NCI-H774 (cell line): ENCODE results near the gene BACE1-AS.
A peak's percentile ranks its signal among the peaks of the same experiment; 100 is the strongest.

Experiments
- DNase-seq: peaks from one replicate; lab custom pipeline; 2025; lab: John Stamatoyannopoulos, UW

The BACE1-AS gene

DNA sequence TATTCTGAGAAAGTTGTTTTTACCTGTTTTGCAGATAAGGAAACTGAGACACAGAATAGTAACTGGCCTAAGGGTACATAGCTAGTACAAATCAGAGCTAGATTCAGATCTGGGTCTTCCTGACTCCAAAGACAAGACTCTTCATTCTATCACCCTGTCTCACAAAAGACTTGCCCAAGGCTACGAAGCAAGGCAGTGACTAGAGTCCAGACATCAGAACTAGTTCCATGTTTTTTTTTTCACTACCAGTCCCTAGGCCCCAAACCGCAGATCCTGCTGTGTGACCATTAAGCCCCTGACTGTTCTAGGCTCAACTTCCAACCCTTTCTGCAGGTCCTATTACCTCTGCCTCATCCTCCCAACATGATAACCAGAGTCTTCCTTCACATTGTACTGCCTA, 1.5 kb downstream of the BACE1-AS start:
- no peak for DNase-seq

DNA sequence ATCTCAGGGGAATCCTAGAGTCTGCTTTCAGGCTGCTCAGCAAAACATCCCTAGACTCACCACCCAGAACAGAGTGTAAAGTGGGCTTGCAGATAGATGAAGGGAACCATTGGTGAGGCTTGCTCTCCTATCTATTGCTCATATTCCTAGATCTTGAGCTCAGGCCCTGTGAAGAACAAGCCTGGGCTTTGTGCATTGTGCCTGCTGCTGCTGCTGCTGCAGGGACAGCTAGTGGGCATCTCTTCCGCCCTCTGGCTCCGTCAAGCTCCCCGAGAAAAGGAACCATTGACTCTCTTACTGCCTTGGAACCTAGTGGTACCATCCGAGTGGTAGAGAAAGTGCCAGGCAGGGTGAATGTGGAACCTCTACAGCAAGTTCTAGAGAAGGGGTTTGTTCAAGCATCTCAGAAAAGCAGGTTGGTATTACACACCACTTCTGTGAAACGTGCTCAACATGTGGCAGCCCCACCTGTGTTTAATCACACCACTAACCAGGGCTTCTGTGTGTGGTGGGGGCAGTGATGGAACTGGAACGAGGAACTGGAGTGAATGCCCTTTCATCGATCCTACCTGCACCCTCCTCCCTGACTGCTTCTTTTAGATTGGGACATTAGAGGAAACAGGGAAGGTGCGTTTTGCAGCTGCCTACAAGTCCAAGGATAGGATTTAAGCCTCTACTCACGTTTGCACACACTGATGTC, 4.4 kb downstream of the BACE1-AS start:
- DNase-seq: no peak

DNA sequence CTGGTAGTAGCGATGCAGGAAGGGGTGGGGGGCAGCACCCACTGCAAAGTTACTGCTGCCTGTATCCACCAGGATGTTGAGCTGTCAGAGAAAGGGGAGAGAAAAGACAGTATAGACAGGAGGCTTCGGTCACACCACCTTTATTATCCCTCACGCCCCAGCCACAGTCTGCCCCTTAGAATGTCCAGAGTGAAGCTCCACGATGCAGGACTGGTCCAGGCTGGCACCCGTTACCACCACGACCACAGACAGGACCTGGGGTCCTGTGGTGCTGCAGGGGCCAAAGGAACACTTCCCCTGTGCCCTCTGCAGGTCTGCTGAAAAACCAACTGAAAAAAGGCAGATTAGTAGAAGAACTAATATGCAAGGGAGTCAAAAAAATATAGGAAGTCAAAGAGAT, 5.7 kb downstream of the BACE1-AS start:
- no peak for DNase-seq

DNA sequence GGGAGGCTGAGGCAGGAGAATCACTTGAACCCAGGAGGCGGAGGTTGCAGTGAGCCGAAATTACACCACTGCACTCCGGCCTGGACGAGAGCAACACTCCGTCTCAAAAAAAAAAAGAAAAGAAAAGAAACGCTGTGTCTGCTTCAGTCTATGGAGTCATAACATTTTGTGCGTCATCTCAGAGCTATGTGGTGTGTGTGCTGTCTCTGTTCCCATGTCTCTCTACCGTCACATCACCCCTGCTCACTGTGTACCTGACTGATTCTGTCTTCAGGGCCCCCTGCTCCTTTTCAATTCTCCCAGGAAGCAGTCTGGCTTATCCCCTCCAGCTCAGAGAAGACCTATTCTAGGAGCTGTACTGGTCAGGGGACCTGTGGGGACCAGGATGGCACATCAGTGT, 7.0 kb downstream of the BACE1-AS start:
- DNase-seq: no peak

DNA sequence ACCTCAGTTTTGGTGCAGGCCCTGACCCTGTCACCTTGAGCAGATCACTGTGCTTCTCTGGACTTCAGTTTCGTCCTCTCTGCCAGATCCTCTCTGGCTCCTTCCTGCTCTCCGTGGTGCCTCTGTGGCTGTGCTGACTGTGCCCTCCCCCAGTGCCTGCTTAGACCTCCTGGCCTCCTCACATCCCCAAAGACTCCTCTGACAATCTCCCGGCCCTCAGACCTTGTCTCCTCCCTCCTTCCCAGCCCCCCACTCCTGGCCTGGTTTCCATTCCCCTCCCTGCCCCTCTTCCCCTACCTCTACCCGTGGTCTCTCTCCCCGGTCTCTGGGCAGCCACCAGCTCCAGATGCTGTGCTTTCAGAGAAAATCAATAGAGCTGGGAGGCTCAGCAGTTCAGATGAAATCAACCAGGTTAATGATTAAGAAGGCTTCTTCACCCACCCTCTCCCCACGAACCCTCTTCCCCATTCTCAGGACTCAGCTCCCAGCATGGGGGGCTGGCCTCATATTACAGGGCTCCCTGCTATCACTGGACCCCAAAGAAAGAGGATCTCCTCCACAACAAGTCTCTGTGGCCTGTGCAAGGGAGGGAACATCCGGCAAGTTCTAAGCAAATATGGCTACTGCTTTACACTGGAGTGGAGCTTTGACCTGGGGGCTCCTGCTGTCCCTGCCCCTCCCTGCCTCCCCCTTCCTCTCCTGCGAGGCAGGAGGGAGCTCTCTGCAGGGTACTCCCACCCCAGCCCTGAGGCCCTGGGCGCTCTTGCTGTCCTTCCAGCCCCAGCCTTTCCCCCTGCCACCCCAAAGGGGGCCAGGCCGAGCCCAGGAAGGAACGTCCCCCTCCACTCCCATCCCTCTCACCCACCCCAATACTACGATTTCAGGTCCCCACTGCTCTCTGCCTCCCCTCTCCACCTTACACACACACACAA, 8.5 kb downstream of the BACE1-AS start:
- DNase-seq: no peak

DNA sequence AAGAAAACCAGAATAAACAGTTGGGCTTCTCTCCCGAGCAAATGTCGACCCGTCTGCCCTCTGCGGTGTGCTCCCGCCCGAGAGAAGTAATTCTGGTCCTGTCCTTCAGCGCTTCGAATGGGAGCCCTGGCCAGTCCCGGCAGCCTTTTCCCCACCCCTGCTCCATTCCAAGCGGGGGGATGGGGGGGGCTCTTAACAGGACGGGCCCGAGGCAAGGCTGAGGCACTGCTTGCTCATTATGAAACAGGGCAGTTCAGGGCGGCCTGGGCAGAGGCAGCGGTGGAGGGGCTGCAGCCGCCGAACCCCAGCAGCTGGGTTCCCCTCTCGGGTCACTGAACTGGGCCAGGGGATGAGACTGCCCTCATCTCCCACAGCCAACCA, 9.1 kb downstream of the BACE1-AS start:
- no peak for DNase-seq

DNA sequence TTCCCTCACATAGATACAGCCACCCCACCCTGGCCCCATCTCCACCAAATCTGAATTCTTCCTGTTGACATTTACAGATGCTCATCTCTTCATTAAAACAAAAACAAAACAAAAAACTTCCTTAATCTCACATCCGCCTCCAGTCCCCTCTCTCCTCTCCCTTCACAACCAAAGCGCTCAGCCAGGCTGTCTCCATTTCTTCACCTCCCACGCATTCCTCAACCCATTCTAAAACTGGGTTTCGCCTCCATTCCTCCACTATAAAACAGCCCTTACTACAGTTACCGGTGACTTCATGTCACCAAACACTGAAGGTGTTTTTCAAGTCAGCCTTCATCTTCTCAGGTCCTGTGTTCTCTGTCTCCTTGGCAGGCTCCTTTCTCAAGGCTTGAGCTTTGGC, 9.6 kb downstream of the BACE1-AS start:
- DNase-seq: no peak

DNA sequence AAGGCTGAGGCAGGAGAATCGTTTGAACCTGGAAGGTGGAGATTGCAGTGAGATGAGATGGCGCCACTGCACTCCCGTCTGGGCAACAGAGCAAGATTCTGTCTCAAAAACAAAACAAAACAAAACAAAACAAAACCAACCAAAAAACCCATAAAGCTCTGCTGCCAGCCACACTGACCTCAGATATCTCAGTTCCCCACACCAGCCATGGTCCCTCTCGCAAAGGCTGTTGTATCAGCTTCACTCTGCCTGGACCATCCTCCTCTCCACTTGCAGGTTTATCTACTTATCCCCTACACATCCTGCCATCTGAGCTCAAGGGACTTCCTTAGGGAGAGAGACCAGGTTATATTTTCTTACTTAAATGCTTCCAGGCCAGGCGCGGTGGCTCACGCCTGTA, 11.1 kb downstream of the BACE1-AS start:
- DNase-seq: no peak

DNA sequence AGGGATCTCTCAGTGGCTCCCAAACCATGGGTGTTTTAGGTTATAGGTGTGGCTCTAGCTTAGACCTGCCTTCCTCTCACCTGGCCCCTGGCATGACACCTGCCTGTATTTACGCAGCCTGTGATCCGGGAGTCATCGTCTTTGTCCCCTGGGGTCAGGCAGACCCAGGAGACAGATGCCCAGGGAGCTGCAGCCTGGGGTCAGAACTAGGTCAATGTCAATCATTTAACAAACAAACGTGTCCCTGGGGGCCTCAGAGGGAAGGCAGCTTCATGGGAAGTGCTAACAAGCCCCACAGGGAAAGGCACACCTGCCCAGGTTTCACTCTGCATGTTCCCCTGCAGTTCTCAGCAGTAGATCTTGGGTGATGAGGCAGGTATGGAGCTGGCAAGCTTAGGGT, 12.0 kb downstream of the BACE1-AS start:
- peak; percentile 37 for DNase-seq

DNA sequence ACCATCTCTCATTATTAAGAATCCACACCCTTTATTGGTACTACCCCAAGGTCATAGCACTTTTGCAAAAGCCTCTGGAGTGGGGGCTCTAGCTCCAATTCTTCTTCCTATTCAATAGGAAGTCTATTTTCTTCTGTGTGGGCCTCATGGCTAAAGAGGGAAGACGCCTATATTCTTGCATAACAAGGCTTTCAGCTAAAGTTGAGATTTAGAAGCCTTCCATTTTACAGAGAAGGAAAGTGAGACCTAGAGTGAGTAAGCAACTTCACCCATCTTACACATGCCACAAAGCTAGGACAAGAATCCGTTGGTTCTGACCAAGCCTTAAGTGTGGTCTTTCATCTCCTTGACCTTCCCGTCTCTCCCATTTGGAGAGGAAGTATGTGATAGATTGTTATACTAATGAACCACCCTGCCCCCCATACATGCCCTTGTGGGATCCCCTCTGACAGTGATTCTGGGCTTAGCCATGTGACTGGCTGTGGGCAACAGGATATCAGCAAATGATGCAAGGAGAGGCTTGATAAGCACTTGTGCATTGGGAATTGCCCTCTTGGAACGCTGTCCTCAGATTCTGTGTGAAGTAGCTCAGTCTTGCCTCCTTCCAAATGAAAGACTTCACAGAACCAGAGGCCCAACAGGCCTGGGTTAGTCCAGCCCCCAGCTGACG, 12.6 kb downstream of the BACE1-AS start:
- no peak for DNase-seq

DNA sequence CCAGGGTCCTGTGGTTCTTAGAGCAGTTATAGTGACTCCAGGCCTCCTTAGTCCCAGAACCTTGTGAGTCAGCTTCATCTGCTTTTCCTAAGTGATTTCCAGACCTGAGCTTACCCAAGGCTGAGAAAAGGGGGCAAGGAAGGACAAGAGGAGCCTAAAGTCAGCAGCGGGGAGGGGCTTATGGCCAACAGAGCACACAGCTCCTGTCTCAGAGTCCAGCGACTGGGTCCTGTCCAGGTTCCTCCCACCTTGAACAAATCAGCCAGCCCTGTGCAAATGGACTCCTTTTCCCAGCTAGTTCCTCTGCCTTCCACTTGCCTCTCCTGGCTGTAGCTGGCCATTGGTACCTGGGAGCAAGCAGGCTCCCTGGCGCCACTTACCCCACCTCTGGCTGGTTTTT, 14.0 kb downstream of the BACE1-AS start:
- no peak for DNase-seq

DNA sequence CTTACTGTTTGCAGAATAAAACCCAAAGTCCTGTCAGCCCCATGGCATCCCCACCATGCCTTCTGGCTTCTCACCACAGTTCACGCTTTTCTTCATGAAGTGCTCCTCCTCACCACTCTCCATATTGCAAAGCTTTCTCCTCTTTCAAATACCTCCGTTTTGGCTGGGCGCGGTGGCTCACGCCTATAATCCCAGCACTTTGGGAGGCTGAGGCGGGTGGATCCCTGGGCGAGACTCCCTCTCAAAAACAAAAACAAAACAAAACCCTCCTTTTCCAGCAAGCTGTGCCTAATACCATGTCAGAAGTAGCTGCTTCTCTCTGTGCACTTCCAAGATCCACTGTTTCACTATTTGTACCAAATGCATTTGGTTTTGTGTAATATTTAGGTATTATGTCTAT, 18.2 kb downstream of the BACE1-AS start:
- DNase-seq: no peak

DNA sequence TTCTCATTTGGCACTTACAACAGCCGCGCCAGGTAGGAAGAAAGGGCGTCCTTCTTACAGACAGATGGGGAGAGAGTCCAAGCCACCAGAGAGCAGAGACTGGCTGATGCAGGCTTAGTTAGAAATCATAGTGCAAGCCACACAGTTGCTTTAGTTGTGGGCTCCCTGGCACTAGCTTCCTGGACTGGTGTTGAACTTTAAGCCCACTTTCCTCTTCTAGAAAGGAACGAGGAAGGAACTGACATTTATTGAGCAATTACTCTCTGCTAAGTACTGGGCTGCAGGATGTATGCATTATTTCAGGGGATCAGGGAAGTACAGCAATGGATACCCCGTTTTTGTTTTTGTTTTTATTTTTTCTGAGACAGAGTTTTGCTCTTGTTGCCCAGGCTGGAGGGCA, 21.9 kb downstream of the BACE1-AS start:
- DNase-seq: no peak

DNA sequence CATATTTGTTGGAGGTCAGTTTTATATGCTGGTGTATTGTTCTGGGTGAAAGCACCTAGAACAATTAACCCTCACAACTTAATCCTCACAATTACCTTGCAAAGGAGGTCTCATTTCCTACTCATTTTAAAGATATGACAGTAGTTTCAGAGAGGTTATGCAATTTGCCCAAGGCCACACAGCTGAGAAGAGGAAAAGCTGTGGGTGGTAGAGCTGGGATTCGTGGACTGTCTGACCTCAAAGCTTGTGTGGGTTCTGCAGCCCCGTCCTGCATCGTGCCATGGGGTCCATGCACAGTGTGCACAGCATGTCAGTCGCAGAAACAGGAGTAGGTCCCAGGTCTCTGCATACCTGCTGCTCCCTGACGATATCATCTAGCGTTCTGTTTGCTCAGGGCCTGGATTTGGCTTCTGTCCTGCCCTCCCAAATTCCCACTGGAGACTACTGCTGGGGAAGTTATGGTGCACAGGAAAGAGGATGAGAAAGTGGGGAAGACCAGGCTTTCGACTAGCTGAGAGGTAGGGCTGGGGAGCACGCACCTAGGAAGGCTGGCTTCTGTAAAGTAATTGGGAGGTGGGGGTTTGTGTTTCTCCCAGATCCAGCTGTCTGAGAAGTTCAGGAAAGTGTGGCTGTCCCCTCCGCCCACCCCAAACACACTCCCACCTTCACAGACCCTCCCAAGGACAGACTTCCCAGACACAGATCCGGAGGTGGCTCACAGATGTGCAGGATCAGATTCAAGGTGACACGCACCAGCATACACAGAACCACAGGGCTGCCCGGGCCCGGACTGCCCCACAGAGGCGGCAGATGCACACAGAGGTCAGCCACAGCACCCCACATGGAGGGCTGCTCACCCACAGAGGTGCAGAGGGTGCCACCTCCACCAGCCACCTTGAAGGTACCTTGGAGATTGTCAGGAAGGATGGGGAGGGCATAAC, 23.0 kb downstream of the BACE1-AS start:
- no peak for DNase-seq

DNA sequence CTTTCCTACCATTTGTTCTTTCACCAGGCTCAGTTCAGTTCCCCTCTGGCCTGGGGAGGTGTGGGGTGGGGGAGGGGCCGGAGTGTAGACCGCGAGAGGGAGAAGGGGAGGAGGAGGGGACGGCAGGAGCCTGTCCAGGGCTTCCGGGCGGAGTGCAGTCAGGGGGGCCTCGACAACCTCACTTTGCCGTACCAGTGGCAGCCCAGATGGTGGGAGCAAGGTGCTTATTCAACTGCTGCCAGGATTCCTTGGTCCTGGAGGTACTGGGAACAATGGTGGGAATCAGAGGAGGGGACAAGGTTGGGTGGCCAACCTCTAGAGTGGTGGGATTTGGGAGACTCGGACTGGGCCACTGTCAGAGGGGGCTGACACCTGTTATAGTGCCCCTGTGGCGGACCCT, 23.7 kb downstream of the BACE1-AS start:
- no peak for DNase-seq

DNA sequence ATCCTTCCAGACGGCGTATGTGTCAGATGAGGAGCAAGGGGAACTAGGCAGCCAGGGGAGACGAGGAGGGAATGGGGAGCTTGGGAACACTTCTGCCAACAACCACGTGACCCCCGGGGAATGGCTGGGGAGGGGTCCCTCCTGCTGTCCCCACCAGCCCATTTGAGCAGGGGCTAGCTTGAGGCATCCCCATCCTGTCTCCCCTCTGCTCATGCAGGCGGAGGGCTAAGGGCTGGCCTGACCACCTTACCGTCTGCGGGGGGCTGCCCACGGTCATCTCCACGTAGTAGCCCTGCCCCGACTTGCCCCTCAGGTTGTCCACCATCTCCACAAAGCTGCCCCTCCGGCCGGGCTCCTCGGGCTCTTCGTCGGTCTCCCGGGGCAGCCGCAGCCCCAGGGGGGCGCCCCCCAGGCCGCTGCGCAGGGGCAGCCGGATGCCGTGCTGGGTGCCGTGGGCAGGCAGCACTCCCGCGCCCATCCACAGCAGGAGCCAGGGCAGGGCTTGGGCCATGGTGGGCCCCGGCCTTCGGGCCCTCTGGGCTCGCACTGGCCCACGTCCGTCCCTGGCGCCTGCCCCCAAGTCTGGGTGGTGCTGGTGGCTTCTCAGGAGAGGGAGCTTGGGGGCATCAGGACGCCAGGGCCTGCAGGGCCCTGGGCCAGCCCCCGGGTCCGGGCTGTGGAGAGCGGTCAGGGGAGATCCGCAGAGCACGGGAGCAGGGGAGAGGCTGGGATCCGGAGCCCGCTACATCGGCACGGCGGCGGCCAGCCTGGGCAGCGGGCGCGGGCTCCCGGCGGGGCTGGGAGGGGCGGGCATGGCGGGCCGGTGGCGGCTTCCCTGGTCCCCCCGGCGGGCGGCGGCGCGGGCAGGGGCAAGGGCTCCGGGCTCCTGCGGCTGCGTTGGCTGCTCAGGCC, 24.4 kb downstream of the BACE1-AS start:
- no peak for DNase-seq

DNA sequence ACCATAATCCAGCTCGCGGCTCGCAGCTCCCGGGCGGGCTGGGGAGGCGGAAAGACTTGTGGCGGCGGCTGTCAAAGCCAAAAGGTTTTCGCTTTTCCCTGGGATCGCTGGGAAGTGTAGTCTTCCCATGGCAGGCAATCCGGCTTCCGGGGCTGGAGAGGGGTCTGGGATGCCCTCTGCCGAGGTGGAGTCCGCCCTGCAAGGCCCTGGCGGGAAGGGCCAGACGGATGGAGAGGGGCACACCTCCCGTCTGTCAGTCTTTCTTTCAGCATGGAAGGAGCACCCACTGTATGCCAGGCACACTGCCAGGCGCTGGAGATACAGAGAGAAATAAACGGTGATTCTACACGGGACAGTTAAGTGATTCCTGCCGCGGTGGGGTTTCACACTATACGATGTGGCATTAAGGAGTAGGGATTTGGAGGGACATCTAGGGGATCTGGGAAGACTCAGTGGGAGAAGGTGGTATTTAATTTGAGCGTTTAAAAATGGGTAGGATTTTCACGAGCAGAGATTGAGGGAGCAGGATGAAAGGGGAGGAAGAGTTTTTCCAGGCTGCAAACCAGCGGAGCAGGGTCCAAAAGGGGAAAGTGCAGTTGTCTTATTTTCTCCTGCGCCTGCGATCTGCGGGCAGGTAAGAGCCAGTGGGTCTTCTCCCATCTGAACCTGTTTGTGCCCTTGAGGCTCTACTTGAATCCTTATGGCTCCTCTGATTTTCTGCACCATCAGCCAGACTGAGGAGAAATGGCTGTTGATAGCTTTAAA, 25.2 kb downstream of the BACE1-AS start, which contains the start of gene BACE1:
TSS of gene BACE1 (minus strand) at position 60 of the 765 bp plus-strand sequence. CDS start 461 bp downstream, outside the sequence.
- DNase-seq: peak; percentile 77

DNA sequence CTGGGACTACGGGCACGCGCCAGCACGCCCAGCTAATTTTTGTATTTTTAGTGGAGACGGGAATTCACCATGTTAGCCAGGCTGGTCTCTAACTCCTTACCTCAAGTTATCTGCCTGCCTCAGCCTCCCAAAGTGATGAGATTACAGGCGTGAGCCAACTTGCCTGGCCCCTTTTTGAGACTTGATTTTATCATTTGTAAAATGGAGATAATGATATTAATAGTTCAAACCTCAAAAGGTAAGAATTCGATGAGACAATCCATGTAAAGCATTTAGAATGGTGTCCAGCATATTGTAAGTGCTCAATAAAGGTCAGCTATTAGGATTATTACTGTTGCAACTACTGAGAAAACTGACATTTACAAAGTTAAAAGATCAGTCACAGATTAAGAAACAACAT, 27.6 kb downstream of the BACE1-AS start:
- no peak for DNase-seq

DNA sequence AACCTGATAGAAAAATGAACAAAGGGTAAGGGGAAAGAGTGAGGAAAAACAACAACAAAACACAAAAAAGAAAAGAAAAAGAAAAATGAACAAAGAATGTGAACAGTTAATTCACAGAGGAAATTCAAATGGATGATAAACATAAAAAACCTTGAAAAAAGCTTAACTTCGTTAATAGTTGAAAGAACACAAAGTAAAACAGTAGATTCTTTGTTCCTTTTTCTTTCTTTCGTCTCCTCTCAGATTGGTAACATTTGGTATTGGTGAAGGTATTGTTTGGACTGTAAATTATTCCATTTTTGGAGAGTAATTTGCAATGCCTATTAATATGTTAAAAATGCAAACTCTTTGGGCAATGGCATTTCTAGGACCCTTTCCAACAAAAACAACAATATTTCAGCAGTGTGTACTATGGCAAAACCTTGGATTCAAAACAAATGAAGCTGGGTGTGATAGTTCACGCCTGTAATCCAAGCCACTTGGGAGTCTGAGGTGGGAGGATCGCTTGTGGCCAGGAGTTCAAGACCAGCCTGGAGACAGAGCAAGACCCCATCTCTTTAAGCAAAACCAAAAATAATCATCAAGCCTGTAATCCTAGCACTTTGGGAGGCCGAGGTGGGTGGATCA, 28.2 kb downstream of the BACE1-AS start:
- no peak for DNase-seq
